Measurements from ENCODE around the gene PRKCH. TPM values are rescaled to one million over a fixed set of nuclear protein-coding genes. Genes with fewer than 3 reads are reported as not detected.
A peak's percentile ranks its signal among the peaks of the same experiment; 100 is the strongest.

Gene PRKCH
- total RNA-seq, 1 experiment from 2014 or later = 18.3 TPM

GRCh38 chr14:61501714-61502458, 180.5 kb downstream of the PRKCH start:
- intact Hi-C loops (cut with micrococcal nuclease; ENCODE audit: unreplicated experiment) = no loop called here
- TF ChIP-seq CTCF (IDR thresholded peaks at IDR 0.05; ENCODE audit: insufficient read depth in 1 of 2, low read depth in 1 of 2, low read length in 1 of 2, severe bottlenecking in 1 of 2, unreplicated experiment in 1 of 2) = no peak
- Mint-ChIP-seq H3K27me3 (ENCODE audit: insufficient read depth, unreplicated experiment) (no peaks in the 10 kb centered on the region), H3K4me3 (ENCODE audit: unreplicated experiment) (no peak overlapping the region), H3K4me1 (ENCODE audit: low read depth, unreplicated experiment) (no peaks in the 10 kb centered on the region), H3K36me3 (ENCODE audit: insufficient read depth, unreplicated experiment) (peaks cover 5% of the 10 kb centered on the region), H3K9me3 (ENCODE audit: unreplicated experiment) (no peaks in the 10 kb centered on the region), H3K27ac (ENCODE audit: unreplicated experiment) (no peak overlapping the region)
- no TSS peak for BruUV-seq (replicated peaks)
- no peaks in the 10 kb centered on the region for H3K4me1 ChIP-seq
- no peaks in the 10 kb centered on the region for H3K36me3 ChIP-seq (ENCODE audit: control insufficient read depth, insufficient read depth, low read length)
- no peak overlapping the region for H3K4me3 ChIP-seq (ENCODE audit: low read depth, low read length)
- POLR2A ChIA-PET = no interaction called here
- no peak for DNase-seq
- no peaks in the 10 kb centered on the region for H3K9me3 ChIP-seq
- CTCF ChIA-PET = no interaction called here
- no peaks in the 10 kb centered on the region for H3K27me3 ChIP-seq (replicated peaks; ENCODE audit: control insufficient read depth, insufficient read depth, low read length)

GRCh38 chr14:61502459-61503093, 181.2 kb downstream of the PRKCH start:
- no peak for DNase-seq
- H3K4me3 ChIP-seq (ENCODE audit: low read depth, low read length) = no peak overlapping the region
- H3K27ac Mint-ChIP-seq (ENCODE audit: unreplicated experiment) = peak overlapping the region; percentile 9
- no peaks in the 10 kb centered on the region for H3K9me3 ChIP-seq
- no peaks in the 10 kb centered on the region for H3K36me3 ChIP-seq (ENCODE audit: control insufficient read depth, insufficient read depth, low read length)
- TF ChIP-seq CTCF (IDR thresholded peaks at IDR 0.05; ENCODE audit: insufficient read depth in 1 of 2, low read depth in 1 of 2, low read length in 1 of 2, severe bottlenecking in 1 of 2, unreplicated experiment in 1 of 2) = no peak
- peaks cover 5% of the 10 kb centered on the region for H3K36me3 Mint-ChIP-seq (ENCODE audit: insufficient read depth, unreplicated experiment)
- no peaks in the 10 kb centered on the region for H3K27me3 Mint-ChIP-seq (ENCODE audit: insufficient read depth, unreplicated experiment)
- no peak overlapping the region for H3K4me3 Mint-ChIP-seq (ENCODE audit: unreplicated experiment)
- POLR2A ChIA-PET = no interaction called here
- CTCF ChIA-PET = no interaction called here
- H3K9me3 Mint-ChIP-seq (ENCODE audit: unreplicated experiment) = no peaks in the 10 kb centered on the region
- no peaks in the 10 kb centered on the region for H3K4me1 Mint-ChIP-seq (ENCODE audit: low read depth, unreplicated experiment)
- intact Hi-C loops (cut with micrococcal nuclease; ENCODE audit: unreplicated experiment) = no loop called here
- BruUV-seq (replicated peaks) = no TSS peak
- no peaks in the 10 kb centered on the region for H3K27me3 ChIP-seq (replicated peaks; ENCODE audit: control insufficient read depth, insufficient read depth, low read length)
- H3K4me1 ChIP-seq = no peaks in the 10 kb centered on the region

DNA sequence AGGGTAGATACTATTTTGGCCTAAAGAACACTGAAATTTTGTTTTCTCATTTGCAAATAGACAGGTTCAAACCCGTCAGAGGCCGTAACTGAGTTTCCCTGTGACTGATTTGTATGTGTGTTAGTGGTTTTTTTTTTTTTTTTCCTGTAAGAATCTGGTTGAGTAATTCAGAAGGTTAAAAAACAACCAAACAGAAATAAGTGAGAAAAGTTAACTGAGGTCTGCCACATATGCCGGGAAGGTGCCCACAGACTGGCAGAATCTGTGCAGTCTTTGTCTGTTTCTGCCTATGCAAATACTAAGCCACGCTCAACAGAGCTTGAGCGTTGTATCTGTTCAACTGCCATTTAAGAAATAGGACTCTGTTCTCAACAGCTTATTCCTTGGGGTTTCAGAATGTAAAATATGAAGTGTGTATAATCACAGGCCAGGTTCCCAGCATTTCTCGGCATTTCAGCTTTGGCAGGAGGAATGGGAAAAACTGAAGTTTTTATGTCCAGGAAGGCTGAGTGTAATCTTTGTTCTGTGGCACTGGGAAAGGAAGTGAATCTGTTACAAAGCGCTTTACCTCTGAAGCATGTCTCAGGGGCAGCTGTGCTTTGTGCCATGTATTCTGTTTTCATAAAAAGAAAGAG, 181.9 kb downstream of the PRKCH start:
- Histone ChIP-seq H3K9me3 (no peaks in the 10 kb centered on the region), H3K4me1 (no peaks in the 10 kb centered on the region), H3K36me3 (ENCODE audit: control insufficient read depth, insufficient read depth, low read length) (no peaks in the 10 kb centered on the region), H3K27me3 (replicated peaks; ENCODE audit: control insufficient read depth, insufficient read depth, low read length) (no peaks in the 10 kb centered on the region), H3K4me3 (ENCODE audit: low read depth, low read length) (no peak overlapping the region)
- TF ChIP-seq CTCF (IDR thresholded peaks at IDR 0.05; ENCODE audit: insufficient read depth in 1 of 2, low read depth in 1 of 2, low read length in 1 of 2, severe bottlenecking in 1 of 2, unreplicated experiment in 1 of 2) = no peak
- H3K27ac Mint-ChIP-seq (ENCODE audit: unreplicated experiment) = peak overlapping the region; percentile 9
- H3K36me3 Mint-ChIP-seq (ENCODE audit: insufficient read depth, unreplicated experiment) = peaks cover 5% of the 10 kb centered on the region
- H3K27me3 Mint-ChIP-seq (ENCODE audit: insufficient read depth, unreplicated experiment) = no peaks in the 10 kb centered on the region
- no TSS peak for BruUV-seq (replicated peaks)
- H3K4me3 Mint-ChIP-seq (ENCODE audit: unreplicated experiment) = no peak overlapping the region
- intact Hi-C loops (cut with micrococcal nuclease; ENCODE audit: unreplicated experiment) = no loop called here
- H3K9me3 Mint-ChIP-seq (ENCODE audit: unreplicated experiment) = no peaks in the 10 kb centered on the region
- no peaks in the 10 kb centered on the region for H3K4me1 Mint-ChIP-seq (ENCODE audit: low read depth, unreplicated experiment)
- no peak for DNase-seq
- ChIA-PET POLR2A (no interaction called here), CTCF (no interaction called here)
